ENCODE results near the gene CHRNA3.
A peak's percentile ranks its signal among the peaks of the same experiment; 100 is the strongest.
"Not testable (repeated sequence)": the region's sequence is repeated elsewhere in the genome, so short reads cannot be mapped to it uniquely, and the experiment has no call there.

Gene CHRNA3

DNA sequence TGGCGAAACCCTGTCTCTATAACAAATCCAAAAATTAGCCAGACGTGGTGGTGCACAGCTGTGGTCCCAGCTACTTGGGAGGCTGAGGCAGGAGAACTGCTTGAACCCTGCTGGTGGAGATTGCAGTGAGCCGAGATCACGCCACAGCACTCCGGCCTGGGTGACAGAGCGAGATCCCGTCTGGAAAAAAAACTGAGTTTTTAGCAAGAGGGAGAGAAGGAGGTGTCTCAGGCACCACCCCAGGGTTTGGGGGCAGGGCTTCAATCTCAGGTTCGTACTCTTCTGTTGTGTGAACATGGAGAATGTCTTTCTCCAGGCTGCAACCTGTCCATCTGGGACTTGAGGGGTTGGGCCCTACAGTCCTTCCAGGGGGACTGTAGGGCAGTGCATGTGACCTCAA, 2.7 kb downstream of the CHRNA3 start:
- DNase-seq (ENCODE audit: low read depth, low spot score) = no peak

DNA sequence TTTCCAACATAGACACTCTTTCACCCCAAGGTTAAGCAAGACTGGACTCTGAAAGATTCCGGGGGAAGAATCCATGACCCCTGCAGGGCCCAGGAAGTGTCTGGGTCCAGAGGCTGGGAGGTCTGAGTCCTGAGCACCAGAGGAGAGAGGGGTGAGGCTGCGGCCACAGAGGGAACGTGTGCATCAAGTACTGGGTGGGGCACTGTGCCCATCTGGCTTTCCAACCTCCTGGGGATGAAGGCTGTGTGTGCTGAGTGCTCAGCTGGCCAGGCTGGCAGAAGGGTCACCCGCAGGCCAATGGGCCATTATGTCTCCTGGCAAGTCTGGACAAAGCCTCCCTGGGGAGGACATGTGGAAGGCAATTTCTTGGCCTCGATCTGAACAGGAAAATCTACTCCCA, 3.3 kb downstream of the CHRNA3 start:
- no peak for DNase-seq (ENCODE audit: low read depth, low spot score)

DNA sequence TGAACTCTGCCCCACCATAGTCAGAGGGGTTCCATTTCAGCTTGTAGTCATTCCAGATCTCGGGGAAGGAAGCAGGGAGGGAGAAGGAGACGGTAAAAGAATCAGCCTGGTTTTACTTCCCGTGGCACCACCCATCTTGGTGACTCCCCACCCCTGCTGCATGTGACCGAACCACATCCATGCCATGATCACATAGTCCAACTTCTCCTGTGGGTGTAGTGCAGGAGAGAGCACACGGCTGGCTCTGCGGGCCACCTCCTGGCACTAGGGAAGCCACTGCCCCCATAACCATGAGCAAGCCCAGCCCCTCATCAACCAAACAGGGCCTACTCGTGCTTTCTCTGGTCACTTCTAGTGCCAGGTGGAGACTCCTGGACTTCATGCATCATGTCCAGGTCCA, 3.7 kb downstream of the CHRNA3 start:
- no peak for DNase-seq (ENCODE audit: low read depth, low spot score)

DNA sequence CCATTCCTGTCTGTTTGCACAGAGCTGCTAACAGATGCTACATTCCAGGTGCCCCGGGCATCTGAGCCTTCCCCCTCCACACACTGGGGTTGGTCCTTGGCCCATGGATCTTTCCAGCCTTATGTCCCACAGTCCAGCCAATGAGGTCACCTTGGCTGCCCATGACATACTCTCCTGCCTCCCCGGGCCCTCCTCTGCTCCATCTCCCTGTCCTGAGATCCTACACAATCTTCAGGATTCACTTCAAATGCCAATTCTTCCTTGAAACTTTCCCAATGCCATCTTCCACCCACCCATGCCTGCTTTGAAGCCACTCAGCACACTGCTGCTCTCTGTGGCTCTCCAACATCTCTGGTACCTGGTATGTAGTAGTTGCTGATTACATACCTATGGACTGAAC, 4.3 kb downstream of the CHRNA3 start:
- DNase-seq (ENCODE audit: low read depth, low spot score) = no peak

DNA sequence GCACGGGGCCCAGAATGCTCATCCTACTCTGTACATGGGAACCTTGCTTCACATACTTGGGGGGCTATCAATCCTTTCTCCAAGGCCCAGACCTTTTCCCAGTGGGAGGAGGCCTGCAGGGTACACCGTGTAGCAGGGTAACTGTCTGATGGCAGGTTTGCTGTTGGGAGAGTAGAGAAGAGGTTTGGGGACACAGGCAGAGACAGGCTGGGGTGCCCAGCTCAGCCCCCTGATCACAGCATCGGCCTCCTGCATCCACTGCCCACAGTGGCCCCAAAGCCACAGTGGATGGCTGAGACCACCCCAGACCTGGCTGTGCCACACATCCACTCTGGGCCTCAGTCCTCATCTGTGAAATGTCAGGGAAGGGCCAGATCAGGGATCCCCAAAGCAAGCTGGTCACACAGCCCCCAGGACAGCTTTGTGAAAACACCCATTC, 5.6 kb downstream of the CHRNA3 start:
- DNase-seq (ENCODE audit: low read depth, low spot score) = no peak

DNA sequence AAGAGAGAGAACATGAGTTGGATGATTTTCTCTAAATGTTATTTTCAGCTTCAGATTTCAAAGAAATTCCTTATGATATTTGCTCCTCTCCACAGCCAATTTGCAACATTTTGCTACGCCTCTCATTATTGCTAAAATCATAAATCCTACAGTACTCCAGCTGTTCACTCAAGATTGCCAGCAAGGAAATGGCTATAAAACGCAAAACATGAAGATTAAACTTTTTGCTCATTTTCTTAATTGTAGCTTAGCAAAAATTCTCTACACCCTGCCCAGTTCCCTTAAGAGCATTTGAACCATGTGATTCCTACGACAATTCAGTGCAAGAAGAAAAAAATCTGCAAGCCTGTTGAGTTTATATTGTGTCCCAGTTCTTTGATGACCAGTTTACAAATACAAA, 6.8 kb downstream of the CHRNA3 start:
- DNase-seq (ENCODE audit: low read depth, low spot score) = no peak

DNA sequence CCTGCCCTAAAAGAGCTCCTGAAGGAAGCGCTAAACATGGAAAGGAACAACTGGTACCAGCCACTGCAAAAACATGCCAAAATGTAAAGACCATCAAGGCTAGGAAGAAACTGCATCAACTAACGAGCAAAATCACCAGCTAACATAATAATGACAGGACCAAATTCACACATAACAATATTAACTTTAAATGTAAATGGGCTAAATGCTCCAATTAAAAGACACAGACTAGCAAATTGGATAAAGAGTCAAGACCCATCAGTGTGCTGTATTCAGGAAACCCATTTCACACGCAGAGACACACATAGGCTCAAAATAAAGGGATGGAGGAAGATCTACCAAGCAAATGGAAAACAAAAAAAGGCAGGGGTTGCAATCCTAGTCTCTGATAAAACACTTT, 11.2 kb downstream of the CHRNA3 start:
- not testable (repeated sequence) for DNase-seq (ENCODE audit: low read depth, low spot score)

DNA sequence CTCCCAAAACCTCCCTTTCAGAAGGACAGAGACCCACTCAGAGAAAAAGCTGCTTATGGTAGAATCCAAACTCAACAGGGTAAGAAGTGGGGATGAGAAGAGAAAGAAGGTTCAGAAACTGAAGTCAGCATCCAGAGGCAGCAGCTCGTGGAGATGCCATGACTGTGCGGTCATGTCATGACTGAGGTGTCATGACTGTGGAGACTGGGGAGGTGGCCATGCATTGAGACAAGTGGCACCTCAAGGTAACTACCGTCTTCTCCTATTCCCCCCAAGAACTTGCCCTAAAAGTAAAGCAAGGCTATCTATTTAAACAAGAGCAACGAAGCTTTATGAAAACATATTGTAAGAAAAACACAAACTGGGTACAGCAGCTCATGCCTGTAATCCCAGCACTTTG, 15.1 kb downstream of the CHRNA3 start:
- DNase-seq (ENCODE audit: low read depth, low spot score) = no peak

DNA sequence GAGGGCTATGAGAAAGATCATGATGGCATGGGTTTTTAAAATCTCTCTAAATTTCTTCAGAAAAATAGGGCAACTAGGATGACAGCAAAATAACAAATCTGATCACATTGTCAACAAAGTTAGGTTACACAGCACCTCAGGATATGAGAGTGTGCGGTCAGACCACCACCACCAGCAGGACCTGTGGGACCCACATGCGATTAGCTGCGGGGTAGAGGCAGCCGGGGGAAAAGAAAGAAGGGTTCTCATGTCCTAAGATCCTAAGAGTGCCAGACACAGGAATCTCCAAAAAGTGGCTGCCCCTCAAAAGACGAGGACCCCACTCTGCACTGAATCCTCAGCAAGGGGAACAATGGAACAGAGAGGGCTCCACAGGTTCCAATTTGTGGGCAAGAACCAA, 15.6 kb downstream of the CHRNA3 start:
- DNase-seq (ENCODE audit: low read depth, low spot score) = no peak

DNA sequence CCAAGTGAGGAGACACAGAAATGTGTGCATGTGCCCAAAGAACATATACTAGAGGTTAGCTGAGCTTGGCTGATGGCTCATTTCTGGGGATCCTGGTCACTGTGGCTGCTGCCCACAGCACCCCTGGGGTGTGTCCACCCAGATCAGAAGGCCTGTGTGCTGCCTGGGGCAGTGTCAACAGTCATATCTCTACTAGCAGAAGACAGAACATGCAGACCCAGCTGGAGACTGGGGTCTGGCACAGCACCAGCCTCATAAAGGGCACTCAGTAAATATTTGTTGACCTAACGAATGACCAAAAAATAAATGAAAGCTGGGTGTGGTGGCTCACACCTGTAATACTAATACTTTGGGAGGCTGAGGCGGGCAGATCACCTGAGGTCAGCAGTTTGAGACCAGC, 16.4 kb downstream of the CHRNA3 start:
- no peak for DNase-seq (ENCODE audit: low read depth, low spot score)

DNA sequence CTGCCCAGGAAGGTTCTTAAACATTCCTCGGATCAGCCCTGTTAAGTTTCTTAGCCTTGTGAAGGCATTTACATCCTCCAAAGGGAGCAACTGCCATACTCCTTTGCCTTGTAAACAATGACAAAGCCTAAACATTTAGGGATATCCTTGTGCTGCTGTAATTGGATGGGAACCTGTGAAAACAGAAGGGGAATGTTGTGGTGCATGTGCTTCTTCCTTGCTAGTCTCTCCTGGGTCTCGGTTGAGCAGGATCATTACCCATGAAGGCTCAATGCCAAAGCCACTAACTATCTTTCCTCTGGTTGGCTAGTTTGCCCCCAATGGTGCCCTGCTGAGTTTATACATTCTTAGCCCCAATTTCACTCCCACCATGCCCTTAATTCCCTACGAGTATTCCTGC, 17.3 kb downstream of the CHRNA3 start:
- no peak for DNase-seq (ENCODE audit: low read depth, low spot score)

DNA sequence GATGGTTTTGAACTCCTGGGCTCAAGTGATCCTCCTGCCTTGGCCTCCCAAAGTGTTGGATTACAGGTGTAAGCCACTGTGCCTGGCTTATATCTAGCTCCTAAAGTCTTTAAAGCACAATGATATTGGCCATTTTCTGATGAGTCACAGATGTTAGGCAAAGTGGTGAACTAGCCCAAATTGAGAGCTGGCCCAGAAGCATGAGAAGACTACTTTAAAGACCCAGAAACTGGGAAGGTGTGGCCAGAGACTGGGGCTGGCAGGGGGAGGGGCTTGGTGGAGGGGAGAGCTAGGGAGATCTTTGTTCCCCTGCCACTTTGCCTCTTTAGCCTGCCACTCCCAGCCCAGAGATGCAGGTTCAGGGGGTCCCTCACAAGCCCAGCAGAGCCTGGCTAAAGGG, 21.6 kb downstream of the CHRNA3 start:
- DNase-seq (ENCODE audit: low read depth, low spot score) = no peak

DNA sequence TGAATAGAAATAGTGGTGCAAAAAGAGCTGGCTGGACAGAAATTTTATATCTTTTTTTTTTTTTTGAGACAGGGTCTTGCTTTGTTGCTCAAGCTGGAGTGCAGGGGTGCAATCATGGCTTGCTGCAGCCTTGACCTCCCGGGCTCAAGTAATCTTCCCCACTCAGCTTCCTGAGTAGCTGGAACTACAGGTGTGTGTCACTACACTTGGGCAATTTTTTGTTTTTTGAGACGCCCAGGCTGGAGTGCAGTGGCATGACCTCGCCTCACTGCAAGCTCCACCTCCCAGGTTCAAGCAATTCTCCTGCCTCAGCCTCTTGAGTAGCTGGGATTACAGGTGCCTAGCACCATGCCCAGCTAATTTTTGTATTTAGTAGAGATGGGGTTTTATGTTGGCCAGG, 22.4 kb downstream of the CHRNA3 start:
- DNase-seq (ENCODE audit: low read depth, low spot score) = no peak

DNA sequence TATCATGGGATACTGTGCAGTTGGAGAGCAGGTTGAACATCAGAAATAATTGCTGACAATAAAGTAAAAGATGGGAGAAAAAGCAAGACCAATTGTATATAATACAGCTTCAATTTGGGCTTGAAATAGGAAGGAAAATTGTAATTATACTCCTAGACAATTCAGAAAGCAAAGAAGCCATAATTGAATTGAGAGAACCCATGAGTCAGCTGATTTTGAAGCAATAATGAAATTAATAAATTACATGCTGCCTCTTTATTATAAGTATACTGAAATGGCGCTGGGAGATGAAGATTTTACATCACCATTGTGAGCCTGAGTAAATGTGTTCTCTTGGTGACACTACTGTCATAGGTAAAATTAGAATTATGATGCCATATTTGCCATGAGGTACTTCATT, 23.2 kb downstream of the CHRNA3 start:
- DNase-seq (ENCODE audit: low read depth, low spot score) = no peak

DNA sequence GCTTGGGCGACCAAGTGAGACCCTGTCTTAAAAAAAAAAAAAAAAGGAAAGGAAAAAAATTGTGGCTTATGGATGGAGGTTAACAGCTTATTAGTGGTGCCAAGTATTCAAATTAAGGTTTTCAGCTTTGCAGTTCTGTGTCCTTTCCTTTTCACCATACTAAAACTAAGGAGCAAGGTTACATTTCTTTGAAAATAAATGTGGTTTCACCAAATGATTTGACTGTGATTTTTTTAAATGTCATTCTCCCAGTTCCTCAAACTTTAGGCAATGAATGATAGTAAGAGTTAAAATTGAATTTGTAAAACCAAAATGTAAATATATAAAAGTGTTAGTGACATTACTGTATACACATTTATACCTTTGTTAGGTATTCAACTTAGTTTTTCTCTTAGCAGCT, 45.9 kb downstream of the CHRNA3 start:
- DNase-seq (ENCODE audit: low read depth, low spot score) = no peak

DNA sequence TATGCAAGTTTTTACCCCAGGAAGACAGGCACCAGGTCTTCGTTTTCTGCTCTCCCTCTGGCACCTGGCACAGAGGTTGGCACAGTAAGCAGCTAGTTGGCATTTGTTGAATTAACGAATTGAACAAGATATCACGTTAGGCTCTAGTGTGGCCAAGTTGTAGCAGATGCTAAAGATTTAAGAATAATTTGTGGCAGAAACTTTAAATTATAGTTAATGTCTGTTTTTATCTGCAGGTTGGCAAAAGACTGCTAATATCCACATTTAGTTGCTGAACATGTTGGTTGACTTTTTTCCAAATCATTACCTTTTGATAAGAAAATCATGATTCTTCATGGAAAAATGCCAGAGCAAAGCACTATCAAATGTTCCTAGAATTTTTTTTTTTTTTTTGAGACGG, 47.4 kb downstream of the CHRNA3 start:
- no peak for DNase-seq (ENCODE audit: low read depth, low spot score)

DNA sequence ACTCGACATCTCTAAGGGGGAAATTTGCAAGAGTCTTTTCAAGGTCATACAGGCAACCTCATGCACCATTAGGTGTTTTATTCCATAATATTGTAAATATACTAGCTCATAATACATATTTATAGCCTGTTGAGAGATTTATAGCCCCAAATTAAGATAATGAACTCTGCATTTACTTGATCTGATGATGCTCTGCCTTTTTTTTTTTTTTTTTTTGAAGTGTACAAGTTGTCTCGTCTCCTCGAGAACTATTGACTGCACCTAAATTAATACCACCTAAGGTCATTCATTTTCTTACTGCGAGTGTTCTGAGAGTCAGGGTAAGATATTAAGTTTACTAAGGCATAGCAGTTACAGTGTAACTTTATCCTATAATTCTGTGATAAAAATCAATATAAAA, 49.4 kb downstream of the CHRNA3 start:
- no peak for DNase-seq (ENCODE audit: low read depth, low spot score)

DNA sequence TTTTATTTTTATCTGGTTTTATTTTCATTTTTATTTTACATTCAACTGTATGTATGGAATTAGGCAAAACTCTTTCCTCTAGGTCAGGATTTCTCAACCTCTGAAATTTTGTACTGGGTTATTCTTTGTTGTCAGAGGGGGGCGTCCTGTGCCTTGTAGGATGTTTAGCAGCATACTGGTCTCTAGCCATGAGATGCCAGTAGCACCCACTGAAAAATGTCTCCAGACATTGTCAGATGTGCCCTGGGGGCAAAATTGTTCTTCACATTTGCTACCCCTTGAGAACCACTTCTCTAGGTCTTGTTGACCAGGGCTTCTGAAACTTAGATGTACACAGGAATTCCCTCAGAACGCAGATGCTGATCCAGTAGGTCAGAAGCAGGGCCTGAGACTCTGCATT, 50.1 kb downstream of the CHRNA3 start:
- DNase-seq (ENCODE audit: low read depth, low spot score) = no peak

DNA sequence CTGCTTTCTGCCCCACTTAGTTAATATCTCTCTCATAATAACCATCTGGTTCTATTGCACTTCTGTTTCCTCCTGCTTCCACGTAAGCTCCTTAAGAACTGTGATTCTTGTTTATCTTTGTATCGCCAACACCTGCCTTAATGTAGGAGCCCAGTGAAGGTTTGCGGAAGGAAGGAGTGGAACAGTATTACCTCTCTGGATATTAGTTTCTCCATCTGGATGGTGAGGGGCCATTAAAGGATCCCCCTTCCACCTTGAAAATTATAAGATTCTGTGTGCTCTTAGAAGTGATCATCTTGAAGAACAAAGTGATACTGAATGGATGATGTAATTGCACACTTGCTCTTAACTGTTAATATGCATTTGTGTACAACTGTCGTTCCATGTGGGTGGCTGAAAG, 53.3 kb downstream of the CHRNA3 start:
- no peak for DNase-seq (ENCODE audit: low read depth, low spot score)

DNA sequence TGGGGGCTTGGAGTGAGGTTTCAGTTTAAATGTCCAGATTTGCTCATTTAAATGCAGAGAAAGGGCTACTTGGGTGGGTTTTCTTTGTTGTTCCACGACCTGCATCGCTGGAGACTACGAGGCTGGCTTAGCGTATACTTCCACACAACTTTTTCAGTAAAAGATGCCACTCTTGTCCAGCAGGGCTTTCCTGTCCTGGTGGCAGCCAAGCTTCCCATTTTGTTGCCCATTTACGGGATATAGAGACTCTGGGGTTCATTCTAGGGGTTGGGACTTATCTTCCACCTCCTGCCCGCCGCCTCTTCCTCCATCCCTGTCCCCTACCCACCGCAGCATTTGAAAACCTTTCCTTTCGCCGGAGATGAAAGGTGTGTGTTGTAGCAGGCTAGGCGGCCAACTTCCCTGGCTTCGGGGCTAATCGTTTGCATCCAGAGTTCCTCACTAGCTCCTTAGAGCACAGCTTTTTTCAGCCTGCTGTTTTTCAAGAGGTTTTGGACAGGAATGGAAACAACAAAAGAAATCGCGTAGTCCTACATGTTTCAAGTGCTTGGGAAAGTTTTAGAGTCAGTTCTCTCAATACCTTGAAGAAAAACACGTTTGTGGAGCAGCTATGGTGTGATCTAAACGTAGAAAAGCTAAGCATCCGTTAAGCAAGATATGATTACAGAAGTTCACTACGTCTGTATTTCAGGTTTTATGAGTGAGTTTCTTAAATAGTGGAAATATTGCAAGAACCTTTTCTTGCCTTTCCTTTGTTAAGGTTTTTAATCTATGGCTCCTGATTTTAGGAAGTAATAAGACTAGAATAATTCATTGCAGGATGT, 54.6 kb downstream of the CHRNA3 start:
- no peak for DNase-seq (ENCODE audit: low read depth, low spot score)

DNA sequence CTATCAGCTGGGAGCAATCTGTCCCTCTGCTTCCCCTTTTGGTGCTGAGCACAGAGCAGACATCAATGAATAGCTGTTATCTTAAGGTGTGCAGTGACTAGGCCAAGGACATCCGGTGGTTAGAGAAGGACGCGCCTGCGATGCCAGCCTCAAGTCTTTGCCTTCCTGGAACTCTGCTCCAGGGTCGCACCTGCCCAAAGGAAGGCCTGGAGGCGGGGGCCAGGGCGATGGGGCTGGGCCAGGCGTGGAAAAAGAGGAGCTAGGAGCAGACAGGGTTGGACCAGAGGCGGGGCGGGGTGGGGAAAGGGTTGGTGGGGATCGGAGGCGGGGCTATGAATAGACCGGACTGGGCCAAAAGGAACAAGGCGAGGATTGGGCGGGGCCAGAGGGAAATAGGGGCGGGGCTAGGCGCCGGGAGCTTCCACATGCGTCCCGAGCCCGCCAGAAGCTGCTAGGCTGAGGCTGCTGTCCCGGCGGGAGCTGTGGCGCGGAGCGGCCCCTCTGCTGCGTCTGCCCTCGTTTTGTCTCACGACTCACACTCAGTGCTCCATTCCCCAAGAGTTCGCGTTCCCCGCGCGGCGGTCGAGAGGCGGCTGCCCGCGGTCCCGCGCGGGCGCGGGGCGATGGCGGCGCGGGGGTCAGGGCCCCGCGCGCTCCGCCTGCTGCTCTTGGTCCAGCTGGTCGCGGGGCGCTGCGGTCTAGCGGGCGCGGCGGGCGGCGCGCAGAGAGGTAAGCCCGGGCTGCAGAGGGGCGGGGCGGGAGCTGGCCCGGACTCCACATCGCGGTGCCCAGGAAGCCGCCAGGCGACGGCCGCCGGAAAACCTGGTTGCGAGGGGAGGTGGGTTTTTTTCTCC, 55.5 kb downstream of the CHRNA3 start, which contains the start of gene CHRNA5:
TSS of gene CHRNA5 (plus strand) at position 424 of the 854 bp plus-strand sequence. CDS start at position 624, 200 bp downstream.
- DNase-seq (ENCODE audit: low read depth, low spot score) = peak; percentile 82

DNA sequence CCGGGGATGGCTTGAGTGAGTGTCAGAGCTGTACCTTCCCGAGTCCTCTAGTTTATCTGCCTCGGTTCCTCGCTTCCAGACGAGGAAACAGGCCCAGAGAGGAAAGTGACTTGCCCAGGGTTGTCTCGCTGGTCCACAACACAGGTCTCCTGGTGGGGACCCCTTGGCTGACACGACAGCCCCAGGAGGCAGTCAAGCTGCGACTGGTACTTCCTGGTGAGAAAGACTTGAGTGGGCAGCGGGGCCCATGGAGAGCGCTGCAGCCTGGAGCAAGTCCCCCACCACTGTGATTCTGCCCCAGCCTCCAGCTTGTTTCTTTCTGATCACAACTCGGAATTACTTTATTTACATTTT, 56.1 kb downstream of the CHRNA3 start:
- DNase-seq (ENCODE audit: low read depth, low spot score) = no peak

DNA sequence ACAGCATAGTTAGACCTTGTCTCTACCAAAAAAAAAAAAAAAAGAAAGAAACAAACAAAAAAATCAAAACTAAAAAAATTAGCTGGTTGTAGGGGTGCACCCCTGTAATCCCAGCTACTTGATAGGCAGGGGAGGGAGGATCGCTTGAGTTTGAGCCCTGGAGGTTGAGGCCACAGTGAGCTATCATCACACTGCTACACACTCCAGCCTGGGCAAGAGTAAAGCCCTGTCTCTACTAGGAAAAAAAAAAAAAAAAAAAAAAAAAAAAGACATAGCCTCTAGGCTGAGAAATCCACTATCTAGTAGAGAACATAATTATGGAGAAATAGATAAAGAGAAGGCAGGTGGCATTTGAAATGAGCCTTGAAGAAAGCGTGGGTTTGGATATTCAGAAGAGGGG, 57.7 kb downstream of the CHRNA3 start:
- no peak for DNase-seq (ENCODE audit: low read depth, low spot score)

Measured in iPS DF 19.7 (cell line).